Activated CD4-positive, alpha-beta T cell treated with anti-CD3 and anti-CD28 coated beads, Interleukin-2, Interleukin-4, amounts not matched to agents 100 ng/mL and 50 ng/mL, durations not matched to agents 16 hours and 8 hours (primary cell): Measurements from ENCODE around the gene APOBEC3G.
A peak's percentile ranks its signal among the peaks of the same experiment; 100 is the strongest.
"Not testable (repeated sequence)": the region's sequence is repeated elsewhere in the genome, so short reads cannot be mapped to it uniquely, and the experiment has no call there.

Source experiments
- DNase-seq: peaks from one replicate; pipeline ENCODE4 v3.0.0-alpha.2; 2020; ENCODE audit warnings: low spot score

The APOBEC3G gene

DNA sequence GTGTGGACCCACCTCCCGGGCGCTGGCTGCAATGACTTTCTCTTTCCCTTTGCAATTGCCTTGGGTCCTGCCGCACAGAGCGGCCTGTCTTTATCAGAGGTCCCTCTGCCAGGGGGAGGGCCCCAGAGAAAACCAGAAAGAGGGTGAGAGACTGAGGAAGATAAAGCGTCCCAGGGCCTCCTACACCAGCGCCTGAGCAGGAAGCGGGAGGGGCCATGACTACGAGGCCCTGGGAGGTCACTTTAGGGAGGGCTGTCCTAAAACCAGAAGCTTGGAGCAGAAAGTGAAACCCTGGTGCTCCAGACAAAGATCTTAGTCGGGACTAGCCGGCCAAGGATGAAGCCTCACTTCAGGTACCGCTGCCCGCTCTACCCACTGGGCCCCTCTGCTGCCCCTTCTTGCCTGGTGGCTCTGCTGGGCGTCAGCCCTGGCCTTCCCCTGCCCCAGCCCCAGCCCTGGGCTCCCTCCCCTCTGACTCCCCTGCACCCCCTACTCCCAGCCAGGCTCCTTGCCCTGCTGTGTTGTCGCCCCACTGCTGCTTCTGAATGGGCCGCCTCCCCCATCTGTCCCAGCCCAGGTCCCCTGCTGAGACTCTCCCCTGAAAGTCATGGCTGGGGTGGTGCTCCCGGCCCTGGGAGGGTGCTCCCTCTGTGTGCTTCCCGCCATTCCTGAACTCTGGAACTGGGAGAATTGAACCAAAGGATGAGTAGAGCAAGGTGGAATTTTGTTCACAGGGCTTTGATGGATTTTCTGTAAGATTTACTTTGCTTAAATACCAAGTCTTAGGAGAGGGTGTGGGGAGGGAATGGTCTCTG lies at the start of gene APOBEC3G:
Gene APOBEC3G (plus strand): TSS at position 250 of the 815 bp plus-strand sequence. CDS start 87 bp downstream, at position 337.
- DNase-seq: peak; percentile 64

DNA sequence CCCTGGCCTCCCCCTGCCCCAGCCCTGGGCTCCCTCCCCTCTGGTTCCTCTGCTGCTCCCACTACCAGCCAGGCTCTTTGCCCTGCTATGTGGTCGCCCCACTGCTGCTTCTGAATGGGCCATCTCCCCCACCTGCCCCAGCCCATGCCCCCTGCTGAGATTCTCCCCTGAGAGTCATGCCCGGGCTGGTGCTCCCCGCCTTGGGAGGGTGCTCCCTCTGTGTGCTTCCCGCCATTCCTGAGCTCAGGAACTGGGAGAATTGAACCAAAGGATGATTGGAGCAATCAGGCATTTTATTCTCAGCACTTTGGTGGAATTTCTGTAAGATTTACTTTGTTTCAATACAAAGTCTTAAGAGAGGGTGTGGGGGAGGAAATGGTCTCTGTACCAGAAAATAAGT lies 49.4 kb upstream of the APOBEC3G start:
- DNase-seq: no peak

DNA sequence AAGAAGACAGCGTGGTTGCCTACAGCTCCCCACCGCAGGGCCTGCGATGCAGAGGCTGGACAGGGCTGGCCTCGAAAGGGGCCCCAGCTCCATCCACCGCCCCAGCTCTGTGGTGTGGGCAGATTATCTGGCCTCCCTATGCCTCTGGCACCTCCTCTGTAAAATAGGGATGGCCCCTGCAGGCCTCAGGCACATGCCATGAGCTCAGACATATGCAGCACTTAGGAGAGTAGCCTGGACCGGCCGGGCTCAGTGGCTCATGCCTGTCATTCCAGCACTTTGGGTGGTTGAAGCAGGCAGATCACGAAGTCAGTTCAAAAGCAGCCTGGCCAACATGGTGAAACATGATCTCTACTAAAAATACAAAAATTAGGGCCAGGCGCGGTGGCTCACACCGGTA lies 48.8 kb upstream of the APOBEC3G start:
- DNase-seq: no peak

DNA sequence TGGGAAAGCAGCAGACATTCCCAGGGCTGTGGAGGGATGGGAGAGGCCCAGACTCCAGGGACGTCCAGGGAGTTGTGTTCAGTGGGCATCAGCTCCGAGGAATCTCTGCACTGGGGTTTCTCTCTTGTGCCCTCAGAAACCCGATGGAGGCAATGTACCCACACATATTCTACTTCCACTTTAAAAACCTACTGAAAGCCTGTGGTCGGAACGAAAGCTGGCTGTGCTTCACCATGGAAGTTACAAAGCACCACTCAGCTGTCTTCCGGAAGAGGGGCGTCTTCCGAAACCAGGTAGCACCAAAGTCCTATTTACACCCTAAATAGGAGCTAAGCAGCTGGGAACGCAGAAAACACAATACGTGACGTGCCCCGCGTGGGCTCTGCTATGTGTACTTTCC lies 47.8 kb upstream of the APOBEC3G start:
- DNase-seq: no peak

DNA sequence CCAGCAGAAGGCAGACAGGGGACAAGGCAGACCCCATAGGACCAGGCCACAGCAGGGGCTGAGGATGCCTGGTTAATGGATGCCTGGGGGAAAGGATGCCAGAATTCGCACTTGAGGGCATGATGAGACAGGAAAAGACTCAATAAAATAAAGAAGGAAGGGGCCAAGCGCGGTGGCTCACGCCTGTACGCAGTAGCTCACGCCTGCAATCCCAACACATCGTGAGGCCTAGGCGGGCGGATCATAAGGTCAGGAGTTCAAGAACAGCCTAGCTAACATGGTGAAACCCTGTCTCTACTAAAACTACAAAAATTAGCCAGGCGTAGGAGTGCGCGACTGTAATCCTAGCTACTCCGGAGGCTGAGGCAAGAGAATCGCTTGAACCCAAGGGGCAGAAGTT lies 46.4 kb upstream of the APOBEC3G start:
- DNase-seq: no peak

DNA sequence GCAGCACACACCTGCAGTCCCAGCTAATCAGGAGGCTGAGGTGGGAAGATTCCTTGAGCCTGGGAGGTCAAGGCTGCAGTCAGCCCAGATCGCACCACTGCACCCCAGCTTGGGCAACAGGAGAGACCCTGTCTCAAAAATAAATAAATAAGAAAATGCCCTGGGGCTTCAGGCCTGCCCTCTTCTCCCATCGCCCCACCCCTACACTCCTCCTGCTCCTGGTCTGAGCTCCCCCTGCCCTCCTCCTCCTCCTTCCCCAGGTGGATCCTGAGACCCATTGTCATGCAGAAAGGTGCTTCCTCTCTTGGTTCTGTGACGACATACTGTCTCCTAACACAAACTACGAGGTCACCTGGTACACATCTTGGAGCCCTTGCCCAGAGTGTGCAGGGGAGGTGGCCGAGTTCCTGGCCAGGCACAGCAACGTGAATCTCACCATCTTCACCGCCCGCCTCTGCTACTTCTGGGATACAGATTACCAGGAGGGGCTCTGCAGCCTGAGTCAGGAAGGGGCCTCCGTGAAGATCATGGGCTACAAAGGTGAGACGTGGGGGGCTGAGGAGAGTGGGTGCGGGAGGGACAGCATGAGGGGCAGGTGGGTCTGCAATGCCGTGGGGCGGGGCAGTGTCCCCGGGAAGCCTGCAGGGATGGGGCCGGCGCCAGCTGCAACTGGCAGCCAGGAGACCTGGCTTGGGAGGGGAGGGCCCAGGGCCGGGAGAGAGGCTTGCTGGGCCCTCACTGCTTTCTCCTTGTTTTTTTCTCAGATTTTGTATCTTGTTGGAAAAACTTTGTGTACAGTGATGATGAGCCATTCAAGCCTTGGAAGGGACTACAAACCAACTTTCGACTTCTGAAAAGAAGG lies 45.4 kb upstream of the APOBEC3G start:
- not testable (repeated sequence) for DNase-seq

DNA sequence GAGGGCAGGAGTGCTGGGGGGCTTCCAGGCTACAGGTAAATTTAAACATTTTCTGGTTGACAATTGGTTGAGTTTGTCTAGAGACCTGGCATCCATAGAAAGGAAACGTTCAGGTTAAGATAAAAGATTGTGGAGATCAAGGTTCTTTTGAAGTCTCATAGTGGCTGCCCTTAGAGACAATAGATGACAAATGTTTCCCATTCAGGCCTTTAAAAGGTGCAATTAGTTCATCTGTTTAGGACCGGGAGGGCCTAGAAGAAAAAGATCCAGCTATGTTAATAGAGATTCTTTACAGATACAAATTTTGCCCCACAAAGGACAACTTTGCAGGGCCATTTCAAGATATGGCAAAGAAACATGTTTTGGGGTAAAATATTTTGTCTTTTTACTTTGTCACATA lies 40.0 kb upstream of the APOBEC3G start:
- not testable (repeated sequence) for DNase-seq

DNA sequence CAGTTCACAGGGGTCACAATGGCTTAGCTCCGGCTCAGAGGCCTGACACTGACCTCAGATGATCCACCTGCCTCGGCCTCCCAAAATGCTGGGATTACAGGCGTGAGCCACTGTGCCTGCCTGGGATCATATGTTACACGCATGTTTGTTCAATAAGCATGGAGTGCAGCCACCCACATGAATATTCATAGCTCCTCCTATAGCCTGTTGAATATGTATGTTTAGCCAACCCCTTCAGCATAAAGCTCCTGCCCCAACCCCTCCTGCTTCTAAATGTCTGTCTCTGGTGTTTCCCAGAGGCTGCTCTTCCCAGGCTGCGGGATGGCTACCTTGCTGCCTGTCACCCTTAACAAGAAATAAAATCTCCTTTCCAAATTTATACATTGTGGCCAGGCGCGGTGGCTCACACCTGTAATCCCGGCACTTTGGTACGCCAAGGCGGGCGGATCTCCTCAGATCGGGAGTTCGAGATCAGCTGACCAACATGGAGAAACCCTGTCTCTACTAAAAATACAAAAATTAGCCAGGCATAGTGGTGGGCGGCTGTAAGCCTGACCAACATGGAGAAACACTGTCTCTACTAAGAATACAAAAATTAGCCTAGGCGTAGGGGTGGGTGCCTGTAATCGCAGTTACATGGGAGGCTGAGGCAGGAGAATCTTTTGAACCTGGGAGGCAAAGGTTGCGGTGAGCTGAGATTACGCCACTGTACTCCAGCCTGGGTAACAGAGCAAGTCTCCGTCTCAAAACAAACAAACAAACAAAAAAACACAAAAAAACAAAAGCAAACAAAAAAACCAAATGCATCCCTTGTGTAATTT lies 37.6 kb upstream of the APOBEC3G start:
- DNase-seq: no peak

DNA sequence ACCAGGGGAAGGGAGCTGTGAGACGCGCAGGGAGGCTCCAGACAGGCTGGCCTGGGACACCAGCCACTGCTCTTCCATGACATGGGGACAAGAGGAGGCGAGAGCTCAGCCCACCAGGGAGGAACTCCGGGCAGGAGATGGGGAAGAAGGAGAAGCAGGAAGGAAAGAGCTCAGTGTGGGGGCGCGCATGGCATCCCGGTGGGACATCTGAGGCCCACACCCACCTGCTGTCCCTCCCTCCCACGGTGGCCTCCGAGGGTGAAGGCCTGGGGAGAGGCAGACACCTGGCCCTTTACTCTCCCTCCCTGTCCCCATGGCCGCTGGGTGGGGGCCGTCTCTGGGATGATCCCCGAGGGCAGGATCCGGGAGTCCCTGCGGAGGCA lies 36.9 kb upstream of the APOBEC3G start:
- DNase-seq: not testable (repeated sequence)

DNA sequence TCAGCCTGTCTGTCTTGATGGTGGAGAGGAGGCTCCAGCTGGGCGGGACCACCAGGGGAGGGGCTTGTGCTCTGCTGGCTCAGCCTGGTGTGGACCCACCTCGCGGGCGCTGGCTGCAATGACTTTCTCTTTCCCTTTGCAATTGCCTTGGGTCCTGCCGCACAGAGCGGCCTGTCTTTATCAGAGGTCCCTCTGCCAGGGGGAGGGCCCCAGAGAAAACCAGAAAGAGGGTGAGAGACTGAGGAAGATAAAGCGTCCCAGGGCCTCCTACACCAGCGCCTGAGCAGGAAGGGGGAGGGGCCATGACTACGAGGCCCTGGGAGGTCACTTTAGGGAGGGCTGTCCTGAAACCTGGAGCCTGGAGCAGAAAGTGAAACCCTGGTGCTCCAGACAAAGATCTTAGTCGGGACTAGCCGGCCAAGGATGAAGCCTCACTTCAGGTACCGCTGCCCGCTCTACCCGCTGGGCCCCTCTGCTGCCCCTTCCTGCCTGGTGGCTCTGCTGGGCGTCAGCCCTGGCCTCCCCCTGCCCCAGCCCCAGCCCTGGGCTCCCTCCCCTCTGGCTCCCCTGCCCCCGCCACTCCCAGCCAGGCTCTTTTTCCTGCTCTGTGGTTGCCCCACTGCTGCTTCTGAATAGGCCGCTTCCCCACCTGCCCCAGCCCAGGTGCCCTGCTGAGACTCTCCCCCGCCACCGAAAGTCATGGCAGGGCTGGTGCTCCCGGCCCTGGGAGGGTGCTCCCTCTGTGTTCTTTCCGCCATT lies 36.4 kb upstream of the APOBEC3G start, which contains the start of gene APOBEC3F:
Gene APOBEC3F (plus strand): TSS at position 327 of the 759 bp plus-strand sequence. CDS start 97 bp downstream, at position 424.
- peak; percentile 69 for DNase-seq

DNA sequence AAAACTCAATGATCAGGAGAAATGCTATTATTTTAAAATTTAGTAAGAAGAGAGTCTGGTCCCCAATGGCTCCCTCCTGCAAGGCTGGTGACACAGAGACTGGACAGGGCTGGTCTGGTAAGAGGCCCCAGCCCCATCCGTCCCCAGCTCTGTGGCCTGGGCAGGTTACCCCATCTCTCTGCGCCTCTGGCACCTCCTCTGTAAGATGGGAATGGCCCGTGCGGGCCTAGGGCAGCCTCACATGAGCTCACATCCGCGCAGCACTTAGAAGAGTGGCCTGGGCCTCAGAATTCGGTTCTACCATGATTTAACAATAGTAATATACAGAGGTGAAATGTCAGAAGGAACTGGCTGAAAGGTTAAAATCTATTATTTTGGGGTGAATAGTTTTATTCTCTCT lies 35.2 kb upstream of the APOBEC3G start:
- no peak for DNase-seq

DNA sequence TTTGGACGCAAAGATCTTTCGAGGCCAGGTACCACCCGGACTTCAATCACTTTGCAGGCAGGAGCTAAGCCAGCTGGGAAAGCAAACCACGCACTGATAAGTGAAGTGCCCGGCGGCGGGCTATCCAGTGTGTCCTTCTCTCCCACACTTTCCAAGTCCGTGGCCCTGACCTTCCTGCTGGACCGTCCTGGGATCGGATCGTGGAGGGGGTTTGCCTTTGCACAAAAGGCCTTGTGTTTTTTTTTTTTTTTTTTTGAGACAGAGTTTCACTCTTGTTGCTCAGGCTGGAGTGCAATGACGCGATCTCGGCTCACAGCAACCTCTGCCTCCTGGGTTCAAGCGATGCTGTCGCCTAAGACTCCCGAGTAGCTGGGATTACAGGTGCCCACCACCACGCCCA lies 34.0 kb upstream of the APOBEC3G start:
- DNase-seq: not testable (repeated sequence)

DNA sequence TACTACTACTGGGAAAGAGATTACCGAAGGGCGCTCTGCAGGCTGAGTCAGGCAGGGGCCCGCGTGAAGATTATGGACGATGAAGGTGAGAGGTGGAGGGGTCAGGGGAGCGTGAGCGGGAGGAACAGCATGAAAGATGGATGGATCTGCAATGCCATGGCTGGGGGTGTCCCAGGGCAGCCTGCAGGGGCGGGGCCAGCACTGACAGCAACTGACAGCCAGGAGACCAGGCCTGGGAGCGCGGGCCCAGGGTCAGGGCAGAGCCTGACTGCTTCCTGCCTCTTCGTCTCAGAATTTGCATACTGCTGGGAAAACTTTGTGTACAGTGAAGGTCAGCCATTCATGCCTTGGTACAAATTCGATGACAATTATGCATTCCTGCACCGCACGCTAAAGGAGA lies 31.9 kb upstream of the APOBEC3G start:
- DNase-seq: not testable (repeated sequence)

DNA sequence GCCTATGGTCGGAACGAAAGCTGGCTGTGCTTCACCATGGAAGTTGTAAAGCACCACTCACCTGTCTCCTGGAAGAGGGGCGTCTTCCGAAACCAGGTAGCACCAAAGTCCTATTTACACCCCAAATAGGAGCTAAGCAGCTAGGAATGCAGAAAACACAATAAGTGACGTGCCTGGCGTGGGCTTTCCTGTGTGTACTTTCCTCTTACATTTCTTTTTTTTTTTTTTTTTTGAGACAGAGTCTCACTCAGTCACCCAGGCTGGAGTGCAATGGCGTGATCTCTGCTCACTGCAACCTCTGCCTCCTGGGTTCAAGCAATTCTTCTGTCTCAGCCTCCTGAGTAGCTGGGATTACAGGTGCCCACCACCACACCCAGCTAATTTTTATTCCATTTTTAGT lies 27.6 kb upstream of the APOBEC3G start:
- not testable (repeated sequence) for DNase-seq

DNA sequence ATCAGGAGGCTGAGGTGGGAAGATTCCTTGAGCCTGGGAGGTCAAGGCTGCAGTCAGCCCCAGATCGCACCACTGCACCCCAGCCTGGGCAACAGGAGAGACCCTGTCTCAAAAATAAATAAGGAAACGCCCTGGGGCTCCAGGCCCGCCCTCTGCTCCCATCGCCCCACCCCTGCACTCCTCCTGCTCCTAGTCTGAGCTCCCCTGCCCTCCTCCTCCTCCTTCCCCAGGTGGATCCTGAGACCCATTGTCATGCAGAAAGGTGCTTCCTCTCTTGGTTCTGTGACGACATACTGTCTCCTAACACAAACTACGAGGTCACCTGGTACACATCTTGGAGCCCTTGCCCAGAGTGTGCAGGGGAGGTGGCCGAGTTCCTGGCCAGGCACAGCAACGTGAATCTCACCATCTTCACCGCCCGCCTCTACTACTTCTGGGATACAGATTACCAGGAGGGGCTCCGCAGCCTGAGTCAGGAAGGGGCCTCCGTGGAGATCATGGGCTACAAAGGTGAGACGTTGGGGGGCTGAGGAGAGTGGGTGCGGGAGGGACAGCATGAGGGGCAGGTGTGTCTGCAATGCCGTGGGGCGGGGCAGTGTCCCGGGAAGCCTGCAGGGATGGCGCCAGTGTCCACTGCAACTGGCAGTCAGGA lies 25.1 kb upstream of the APOBEC3G start:
- not testable (repeated sequence) for DNase-seq

DNA sequence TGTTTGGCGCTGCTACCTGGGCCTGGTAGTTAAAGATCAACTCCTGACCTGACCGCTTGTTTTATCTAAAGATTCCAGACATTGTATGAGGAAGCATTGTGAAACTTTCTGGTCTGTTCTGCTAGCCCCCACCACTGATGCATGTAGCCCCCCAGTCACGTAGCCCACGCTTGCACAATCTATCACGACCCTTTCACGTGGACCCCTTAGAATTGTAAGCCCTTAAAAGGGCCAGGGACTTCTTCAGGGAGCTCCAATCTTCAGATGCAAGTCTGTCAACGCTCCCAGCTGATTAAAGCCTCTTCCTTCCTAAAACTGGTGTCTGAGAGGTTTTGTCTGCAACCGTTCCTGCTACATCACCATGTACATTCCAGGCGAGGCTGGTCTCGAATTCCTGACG lies 21.4 kb upstream of the APOBEC3G start:
- DNase-seq: no peak

DNA sequence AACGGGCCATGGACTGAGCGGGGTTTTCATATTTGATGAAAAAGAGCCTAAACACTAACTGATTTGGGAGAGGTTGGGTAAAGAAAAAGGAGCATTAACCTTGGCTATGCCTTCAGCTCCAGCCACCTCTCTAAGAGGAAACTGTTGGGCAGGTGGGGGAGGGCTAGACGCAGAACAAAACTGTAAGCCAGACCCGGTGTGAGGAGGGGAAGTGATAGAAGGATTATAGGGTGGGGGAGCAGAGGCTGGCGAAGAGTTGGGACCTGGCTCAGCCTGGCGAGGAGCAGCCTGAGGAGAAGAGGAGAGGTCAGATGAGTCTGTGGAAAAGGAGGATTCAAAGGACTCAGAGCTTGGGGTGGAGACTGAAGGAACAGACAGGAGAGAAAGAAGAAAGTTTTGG lies 15.8 kb upstream of the APOBEC3G start:
- not testable (repeated sequence) for DNase-seq

DNA sequence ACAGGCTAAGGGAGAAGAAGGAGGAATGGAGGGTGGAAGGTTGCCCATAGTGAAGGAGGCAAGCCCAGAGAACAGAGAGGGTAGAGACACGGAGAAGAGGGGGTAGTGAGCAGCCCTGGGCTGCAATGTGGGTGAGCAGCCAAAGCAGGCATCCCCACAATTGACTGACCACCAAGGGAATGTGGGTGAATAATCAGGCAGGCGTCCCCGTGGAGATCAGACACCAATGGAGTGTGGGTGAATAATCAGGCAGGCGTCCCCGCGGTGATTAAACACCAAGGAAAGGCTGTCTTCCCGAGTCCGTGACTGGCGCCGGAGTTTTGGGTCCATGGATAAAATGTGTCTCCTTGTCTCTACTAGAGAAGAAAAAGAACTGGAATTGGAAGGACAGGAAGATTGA lies 15.1 kb upstream of the APOBEC3G start:
- DNase-seq: not testable (repeated sequence)

DNA sequence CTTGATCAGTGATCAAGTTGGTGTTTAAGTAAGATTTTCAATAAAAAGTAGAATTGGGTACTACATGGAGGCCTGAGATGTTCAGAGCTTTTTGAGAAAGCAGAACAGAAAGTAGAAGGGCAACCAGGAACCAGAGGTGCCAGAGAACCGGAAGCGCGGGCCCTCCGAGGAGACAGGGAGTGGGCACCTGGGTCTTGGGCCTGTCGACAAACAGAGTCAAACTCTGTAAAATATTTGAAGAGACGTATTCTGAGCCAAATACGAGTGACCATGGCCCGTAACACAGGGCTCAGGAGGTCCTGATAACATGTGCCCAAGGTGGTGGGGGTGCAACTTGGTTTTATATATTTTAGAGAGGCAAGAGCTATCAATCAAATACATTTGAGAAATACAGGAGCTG lies 13.2 kb upstream of the APOBEC3G start:
- DNase-seq: not testable (repeated sequence)

DNA sequence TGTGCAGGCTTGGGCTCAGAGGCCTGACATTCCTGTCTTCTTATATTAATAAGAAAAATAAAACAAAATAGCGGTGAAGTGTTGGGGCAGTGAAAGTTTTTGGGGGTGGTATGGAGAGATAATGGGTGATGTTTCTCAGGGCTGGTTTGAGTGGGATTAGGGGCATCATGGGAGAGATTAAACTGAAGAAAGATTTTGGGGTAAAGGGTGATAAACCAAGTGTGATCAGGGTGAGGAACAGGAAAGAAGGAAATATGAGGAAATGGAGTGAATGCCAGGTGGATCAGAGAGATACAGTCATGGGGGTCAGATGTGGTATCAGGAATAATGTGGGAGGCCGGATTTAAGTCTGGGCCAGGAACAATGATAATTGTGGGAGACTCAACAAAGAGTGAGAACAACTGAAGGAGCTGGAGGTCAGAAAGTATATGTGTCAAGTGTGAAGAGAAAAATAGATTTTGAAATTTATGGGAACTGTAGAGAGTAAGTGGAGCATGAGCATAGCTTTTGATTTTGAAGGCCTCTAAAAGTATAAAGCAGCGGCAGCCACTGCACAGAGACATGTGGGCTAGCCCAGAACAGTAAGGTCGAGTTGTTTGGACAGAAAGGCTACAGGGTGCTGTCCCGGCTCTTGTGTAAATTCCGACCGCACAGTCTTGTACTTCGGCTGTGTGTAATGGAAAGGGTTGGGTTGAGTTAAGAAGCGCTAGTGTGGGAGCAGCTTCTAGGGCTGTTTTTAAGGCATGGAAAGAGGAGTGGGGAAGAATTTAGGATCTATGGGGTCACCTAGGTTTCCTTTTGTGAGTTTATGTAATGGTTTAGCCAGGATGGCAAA lies 10.4 kb upstream of the APOBEC3G start:
- DNase-seq: not testable (repeated sequence)
